GM12874 (cell line): Measurements from ENCODE around the gene SRMS.

Source experiments
- TF ChIP-seq, protein P1 (sequence below): IDR thresholded peaks from 2 replicates; pipeline ENCODE4 v1.5.1; 2011; ENCODE audit warnings: low read depth, mild to moderate bottlenecking, control low read depth, low read length, moderate library complexity; ENCODE audit not compliant: insufficient read depth

The SRMS gene

DNA sequence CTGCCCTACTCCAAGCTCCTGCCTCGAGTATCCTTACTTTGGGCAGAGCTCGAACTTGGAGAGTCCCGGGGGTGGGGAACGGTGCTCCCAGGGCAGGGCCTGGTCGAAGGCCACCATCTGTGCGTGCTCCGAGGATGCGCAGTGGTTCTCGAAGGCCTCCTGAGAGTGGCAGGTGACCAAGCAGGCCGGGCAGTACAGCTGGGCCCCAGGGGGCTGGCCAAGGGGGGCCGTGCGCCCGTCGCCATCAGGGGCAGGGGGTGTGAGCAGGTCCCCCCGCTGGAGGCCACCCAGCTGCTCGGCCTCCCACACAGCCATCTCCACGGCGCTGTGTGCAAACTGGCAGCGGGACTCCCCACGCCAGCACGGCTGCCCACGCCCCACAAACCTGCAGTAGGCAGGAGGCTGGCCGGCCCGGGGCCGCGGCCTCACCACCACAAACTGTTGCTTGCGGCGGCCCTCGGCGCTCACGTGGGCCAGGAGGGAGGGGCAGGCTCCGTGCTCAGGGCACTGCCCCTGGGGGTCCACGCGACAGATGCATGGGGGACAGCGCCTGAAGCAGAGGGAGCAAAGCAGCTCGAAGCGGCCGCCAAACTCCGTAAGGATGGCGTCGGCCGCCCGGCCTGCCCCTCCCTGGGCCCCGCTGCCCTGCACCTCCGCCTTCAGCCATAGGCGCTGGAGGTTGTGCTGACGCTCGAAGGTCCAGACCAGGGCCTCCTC is 24.7 kb upstream of the SRMS start:
- TF ChIP-seq, protein P1, sequence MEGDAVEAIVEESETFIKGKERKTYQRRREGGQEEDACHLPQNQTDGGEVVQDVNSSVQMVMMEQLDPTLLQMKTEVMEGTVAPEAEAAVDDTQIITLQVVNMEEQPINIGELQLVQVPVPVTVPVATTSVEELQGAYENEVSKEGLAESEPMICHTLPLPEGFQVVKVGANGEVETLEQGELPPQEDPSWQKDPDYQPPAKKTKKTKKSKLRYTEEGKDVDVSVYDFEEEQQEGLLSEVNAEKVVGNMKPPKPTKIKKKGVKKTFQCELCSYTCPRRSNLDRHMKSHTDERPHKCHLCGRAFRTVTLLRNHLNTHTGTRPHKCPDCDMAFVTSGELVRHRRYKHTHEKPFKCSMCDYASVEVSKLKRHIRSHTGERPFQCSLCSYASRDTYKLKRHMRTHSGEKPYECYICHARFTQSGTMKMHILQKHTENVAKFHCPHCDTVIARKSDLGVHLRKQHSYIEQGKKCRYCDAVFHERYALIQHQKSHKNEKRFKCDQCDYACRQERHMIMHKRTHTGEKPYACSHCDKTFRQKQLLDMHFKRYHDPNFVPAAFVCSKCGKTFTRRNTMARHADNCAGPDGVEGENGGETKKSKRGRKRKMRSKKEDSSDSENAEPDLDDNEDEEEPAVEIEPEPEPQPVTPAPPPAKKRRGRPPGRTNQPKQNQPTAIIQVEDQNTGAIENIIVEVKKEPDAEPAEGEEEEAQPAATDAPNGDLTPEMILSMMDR, result no peak

- TF ChIP-seq, protein P1, result no peak
Observed at GRCh38 chr20:63570281-63571086, 22.9 kb upstream of the SRMS start.

DNA sequence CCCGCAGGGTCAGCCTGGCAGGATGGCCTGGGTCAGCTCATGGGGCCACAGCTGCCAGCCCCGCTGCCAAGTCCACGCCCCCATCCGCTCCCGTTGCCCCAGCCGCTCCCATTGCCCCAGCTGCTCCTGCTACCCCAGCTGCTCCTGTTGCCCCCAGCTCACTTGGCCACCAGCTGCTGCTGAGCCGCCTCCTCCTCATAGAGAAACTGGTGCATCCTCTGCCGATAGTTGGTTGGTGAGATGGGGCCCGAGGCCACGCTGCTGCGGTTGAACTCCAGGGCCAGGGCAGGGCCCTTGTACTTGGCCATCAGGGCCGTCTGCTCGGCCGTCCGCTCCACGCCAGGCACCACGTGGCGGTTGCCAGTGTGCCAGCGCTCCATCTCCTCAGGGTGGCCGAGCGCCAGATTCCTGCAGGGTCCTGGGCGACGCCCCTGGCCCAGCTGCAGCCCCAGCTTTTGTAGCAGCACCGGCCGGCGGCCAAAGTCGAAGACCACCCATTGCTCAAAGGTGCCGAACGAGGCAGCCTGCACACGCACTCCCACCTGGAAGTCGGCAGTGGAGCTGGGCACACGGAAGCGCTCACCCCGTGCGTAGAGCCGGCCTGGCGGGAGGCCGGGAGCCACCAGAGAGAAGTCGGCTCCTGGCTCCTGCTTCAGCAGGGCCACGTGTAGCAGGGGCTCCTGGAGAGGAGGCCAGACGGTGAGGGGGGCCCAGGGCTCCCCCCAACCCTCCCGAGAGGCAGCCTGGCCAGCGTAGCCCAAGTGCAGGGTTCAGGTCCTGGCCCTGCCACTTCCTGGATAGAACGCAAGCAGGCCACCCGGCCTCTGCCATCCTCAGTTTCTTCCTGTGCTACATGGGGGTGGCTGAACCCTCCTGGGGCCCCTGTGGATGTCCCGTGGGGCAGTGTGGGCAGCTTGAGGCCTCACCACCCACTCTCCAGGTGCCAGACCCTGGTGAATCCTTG is 21.7 kb upstream of the SRMS start:
- TF ChIP-seq, protein P1, result no peak

DNA sequence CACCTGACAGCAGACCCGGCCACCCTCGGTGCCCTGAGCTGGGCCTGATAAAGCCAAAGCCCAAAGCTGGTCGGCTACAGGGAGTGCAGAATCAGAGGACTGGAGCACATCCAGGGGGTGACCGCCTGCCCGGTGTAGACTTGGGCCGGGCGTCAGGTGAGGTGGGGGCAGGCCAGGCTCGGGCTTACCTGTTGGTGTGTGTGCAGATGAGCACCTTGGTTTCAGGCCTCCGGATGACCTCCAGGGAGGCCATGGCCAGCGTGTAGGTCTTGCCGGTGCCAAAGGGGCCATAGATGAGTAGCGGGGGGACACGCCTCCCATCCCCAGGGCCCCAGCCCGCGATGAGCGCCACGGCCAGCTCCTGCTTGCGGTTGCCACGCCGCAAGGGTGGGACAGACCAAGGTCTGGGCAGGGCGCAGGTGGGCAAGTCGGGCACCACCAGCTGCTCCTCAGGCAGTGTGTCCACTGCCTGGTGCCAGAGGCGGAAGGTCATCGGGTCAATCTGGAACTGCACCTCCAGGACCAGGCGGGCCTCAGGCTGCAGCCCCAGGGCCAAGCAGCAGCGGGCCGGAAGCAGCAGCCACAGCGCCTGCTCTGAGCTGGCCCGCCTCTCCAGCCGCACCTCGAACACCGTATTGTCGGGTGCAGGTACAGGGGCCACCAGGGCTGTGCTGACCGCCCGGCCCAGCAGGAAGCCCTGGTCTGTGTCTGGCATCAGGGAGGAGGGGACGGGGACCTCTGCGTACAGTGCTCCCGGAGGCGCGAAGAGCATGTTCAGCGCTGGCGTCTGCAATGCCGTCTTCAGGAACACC is 20.8 kb upstream of the SRMS start:
- TF ChIP-seq, protein P1, result no peak

GRCh38 chr20:63567386-63568169 is 20.0 kb upstream of the SRMS start:
- TF ChIP-seq, protein P1, result no peak

DNA sequence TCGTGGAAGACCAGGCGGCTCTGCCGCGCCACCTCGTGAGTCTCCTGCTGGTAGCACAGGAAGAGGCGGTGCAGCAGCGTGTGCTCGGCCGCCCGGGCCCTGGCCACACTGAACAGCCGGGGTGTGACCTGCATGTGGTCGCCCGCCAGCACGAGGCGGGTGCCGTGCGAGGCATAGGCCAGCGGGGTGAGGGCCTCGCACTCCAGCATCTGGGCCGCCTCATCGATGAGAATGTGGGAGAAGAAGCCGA is 19.5 kb upstream of the SRMS start:
- TF ChIP-seq, protein P1, result 0 out of 2 replicates have a peak, but pooled peaks have one; percentile 13
